EH (cell line): Measurements from ENCODE around the gene CYB5R3.
"Not testable (repeated sequence)": the region's sequence is repeated elsewhere in the genome, so short reads cannot be mapped to it uniquely, and the experiment has no call there.

Source experiments
- DNase-seq: peaks from one replicate; pipeline ENCODE4 v3.0.0-alpha.2; 2015; ENCODE audit warnings: low read depth

Gene CYB5R3

GRCh38 chr22:42567950-42568349, 81.2 kb downstream of the CYB5R3 start:
- not testable (repeated sequence) for DNase-seq
